GM23338 (cell line): Measurements from ENCODE around the gene ANO7. TPM values are rescaled to one million over a fixed set of nuclear protein-coding genes. Genes with fewer than 3 reads are reported as not detected.

ENCODE experiments used
- ATAC-seq: fragments of 200-7000 bp; cut with Tn5 transposase; 3 replicates; pipeline ENCODE4 v1.9.1; 2020
- DNase-seq: peaks from one replicate; pipeline ENCODE4 v3.0.0-alpha.2; 2015; ENCODE audit warnings: low spot score
- H2AFZ ChIP-seq: fragments of 200-600 bp; sonication (generic); 2 replicates; pipeline ENCODE4 v1.8.0; 2016; ENCODE audit warnings: antibody characterized with exemption, mild to moderate bottlenecking, moderate library complexity
- H3F3A ChIP-seq: fragments of 200-600 bp; sonication (generic); replicated peaks from 2 replicates; pipeline ENCODE4 v1.8.0; 2017; ENCODE audit warnings: antibody characterized with exemption, mixed run types, low read depth
- H3K27ac ChIP-seq: fragments of 200-600 bp; sonication (generic); 2 replicates; pipeline ENCODE4 v1.6.1; 2016; ENCODE audit warnings: low read depth
- H3K27me3 ChIP-seq: fragments of 200-600 bp; sonication (generic); 2 replicates; pipeline ENCODE4 v1.8.0; 2016; ENCODE audit warnings: mild to moderate bottlenecking, mixed run types, moderate library complexity; ENCODE audit not compliant: insufficient read depth
- H3K36me3 ChIP-seq: fragments of 200-600 bp; sonication (generic); 2 replicates; pipeline ENCODE4 v1.8.0; 2016; ENCODE audit warnings: mild to moderate bottlenecking; ENCODE audit not compliant: insufficient read depth
- H3K4me1 ChIP-seq: fragments of 200-600 bp; sonication (generic); 2 replicates; pipeline ENCODE4 v1.8.0; 2016; ENCODE audit warnings: mild to moderate bottlenecking, moderate library complexity; ENCODE audit not compliant: insufficient read depth
- H3K4me2 ChIP-seq: fragments of 200-600 bp; sonication (generic); 2 replicates; pipeline ENCODE4 v1.7.1; 2017; ENCODE audit warnings: mixed run types
- H3K4me3 ChIP-seq: fragments of 200-600 bp; sonication (generic); 2 replicates; pipeline ENCODE4 v1.6.1; 2016; ENCODE audit warnings: mixed run types
- H3K79me2 ChIP-seq: fragments of 200-600 bp; sonication (generic); replicated peaks from 2 replicates; pipeline ENCODE4 v1.8.0; 2017; ENCODE audit warnings: mild to moderate bottlenecking; ENCODE audit not compliant: insufficient read depth
- H3K9me2 ChIP-seq: fragments of 200-600 bp; sonication (generic); 2 replicates; pipeline ENCODE4 v1.8.0; 2017; ENCODE audit not compliant: insufficient read depth
- H4K20me1 ChIP-seq: fragments of 200-600 bp; sonication (generic); replicated peaks from 2 replicates; pipeline ENCODE4 v1.8.0; 2017; ENCODE audit warnings: mild to moderate bottlenecking; ENCODE audit not compliant: insufficient read depth
- H3K27ac Mint-ChIP-seq: 2 replicates; pipeline ENCODE4 v1.8.0; 2020; ENCODE audit warnings: inconsistent platforms, mild to moderate bottlenecking, moderate library complexity, mixed read lengths
- H3K27me3 Mint-ChIP-seq: 3 replicates; pipeline ENCODE4 v1.8.0; 2022; ENCODE audit warnings: low read depth, mild to moderate bottlenecking, moderate library complexity, mixed read lengths, inconsistent platforms; ENCODE audit not compliant: insufficient read depth, poor library complexity
- H3K36me3 Mint-ChIP-seq: 3 replicates; pipeline ENCODE4 v1.8.0; 2021; ENCODE audit warnings: low read depth, mild to moderate bottlenecking, inconsistent platforms, moderate library complexity, mixed read lengths
- H3K4me1 Mint-ChIP-seq: 3 replicates; pipeline ENCODE4 v1.8.0; 2020; ENCODE audit warnings: mild to moderate bottlenecking, inconsistent platforms, mixed read lengths
- H3K4me3 Mint-ChIP-seq: 3 replicates; pipeline ENCODE4 v1.8.0; 2021; ENCODE audit warnings: moderate library complexity, mild to moderate bottlenecking, inconsistent platforms, mixed read lengths
- H3K9me3 Mint-ChIP-seq: 3 replicates; pipeline ENCODE4 v1.8.0; 2020; ENCODE audit warnings: moderate library complexity, mild to moderate bottlenecking, inconsistent platforms, mixed read lengths
- CREB1 ChIP-seq: fragments of 250-450 bp; sonication (Bioruptor Pico); IDR thresholded peaks from 2 replicates; pipeline ENCODE4 v1.5.0; 2020; ENCODE audit warnings: low read depth, mild to moderate bottlenecking, moderate library complexity
- EZH2phosphoT487 ChIP-seq: fragments of 200-600 bp; sonication (generic); IDR thresholded peaks from one replicate; pipeline ENCODE4 v1.8.1; 2018; ENCODE audit warnings: antibody characterized with exemption; ENCODE audit not compliant: unreplicated experiment
- JUNB ChIP-seq: IDR thresholded peaks from one replicate; pipeline ENCODE4 v1.6.1; 2016; ENCODE audit warnings: antibody characterized with exemption; ENCODE audit not compliant: unreplicated experiment
- NANOG ChIP-seq: IDR thresholded peaks from 2 replicates; pipeline ENCODE4 v1.6.1; 2016; ENCODE audit warnings: antibody characterized with exemption, borderline replicate concordance
- ZNF114 ChIP-seq: fragments of 250-450 bp; sonication (Bioruptor Pico); IDR thresholded peaks from 2 replicates; pipeline ENCODE4 v1.5.0; 2020; ENCODE audit warnings: mild to moderate bottlenecking, moderate library complexity
- ZNF331 ChIP-seq: fragments of 250-450 bp; sonication (Bioruptor Pico); IDR thresholded peaks from 2 replicates; pipeline ENCODE4 v1.5.0; 2020; ENCODE audit warnings: low read depth, mild to moderate bottlenecking, moderate library complexity
- polyA plus RNA-seq: library from polyadenylated mRNA; unstranded; fragments of >200 nt; fragmentation: Nextera tagmentation; extraction: Ambion mirVana; gene quantifications from 2 replicates; pipeline ENCODE4 v1.2.1, GENCODE V29; 2016
- total RNA-seq: library from RNA; depleted of rRNA; stranded (reverse); fragments of >200 nt; shearing (Covaris generic); gene quantifications from 2 replicates; pipeline ENCODE4 v1.2.3, GENCODE V29; 2014
- TF ChIP-seq, protein P1 (sequence below): IDR thresholded peaks from 2 replicates; pipeline ENCODE4 v1.6.1; 2016; ENCODE audit warnings: antibody characterized with exemption
- TF ChIP-seq, protein P2 (sequence below): IDR thresholded peaks from one replicate; pipeline ENCODE4 v1.6.1; 2018; ENCODE audit warnings: antibody characterized with exemption; ENCODE audit not compliant: unreplicated experiment
- TF ChIP-seq, protein P3 (sequence below), 2 experiments: fragments of 200-600 bp in 1 of 2; sonication (generic) in 1 of 2; conservative IDR thresholded peaks; 2 replicates each; pipeline versions ENCODE4 v1.5.1 to v1.6.1; 2016 to 2017; ENCODE audit warnings: antibody characterized with exemption in 2 of 2, low read depth in 2 of 2, mild to moderate bottlenecking in 2 of 2, moderate library complexity in 1 of 2

The ANO7 gene
- total and polyA plus RNA-seq, 2 experiments from 2014 or later = 3.6 to 5.1 TPM

DNA sequence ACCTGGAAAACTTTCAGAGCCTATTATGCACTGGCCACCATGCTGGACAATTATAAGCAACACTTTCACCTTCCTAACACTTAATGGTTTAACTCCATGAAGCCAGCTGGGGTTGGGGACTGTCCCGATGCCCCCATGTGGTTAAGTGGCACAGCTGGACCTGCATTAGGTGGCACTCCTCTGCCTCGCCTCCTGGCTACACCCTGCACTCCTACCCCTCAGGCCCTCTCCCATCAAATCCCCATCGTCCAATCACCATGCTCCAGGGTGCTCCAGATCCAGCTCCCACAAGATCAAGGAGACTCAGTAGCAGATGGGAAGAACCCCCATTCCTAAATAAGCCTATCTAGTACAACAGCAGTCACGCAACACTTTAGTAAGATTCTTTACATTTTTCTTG is 73.2 kb downstream of the ANO7 start:
- H4K20me1 ChIP-seq = peaks cover 35% of the 10 kb centered on the region
- peaks cover 42% of the 10 kb centered on the region for H3K36me3 ChIP-seq
- no peaks in the 10 kb centered on the region for H3K27me3 ChIP-seq
- TF ChIP-seq, protein P1, sequence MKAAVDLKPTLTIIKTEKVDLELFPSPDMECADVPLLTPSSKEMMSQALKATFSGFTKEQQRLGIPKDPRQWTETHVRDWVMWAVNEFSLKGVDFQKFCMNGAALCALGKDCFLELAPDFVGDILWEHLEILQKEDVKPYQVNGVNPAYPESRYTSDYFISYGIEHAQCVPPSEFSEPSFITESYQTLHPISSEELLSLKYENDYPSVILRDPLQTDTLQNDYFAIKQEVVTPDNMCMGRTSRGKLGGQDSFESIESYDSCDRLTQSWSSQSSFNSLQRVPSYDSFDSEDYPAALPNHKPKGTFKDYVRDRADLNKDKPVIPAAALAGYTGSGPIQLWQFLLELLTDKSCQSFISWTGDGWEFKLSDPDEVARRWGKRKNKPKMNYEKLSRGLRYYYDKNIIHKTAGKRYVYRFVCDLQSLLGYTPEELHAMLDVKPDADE = no peak
- TF ChIP-seq, protein P2, sequence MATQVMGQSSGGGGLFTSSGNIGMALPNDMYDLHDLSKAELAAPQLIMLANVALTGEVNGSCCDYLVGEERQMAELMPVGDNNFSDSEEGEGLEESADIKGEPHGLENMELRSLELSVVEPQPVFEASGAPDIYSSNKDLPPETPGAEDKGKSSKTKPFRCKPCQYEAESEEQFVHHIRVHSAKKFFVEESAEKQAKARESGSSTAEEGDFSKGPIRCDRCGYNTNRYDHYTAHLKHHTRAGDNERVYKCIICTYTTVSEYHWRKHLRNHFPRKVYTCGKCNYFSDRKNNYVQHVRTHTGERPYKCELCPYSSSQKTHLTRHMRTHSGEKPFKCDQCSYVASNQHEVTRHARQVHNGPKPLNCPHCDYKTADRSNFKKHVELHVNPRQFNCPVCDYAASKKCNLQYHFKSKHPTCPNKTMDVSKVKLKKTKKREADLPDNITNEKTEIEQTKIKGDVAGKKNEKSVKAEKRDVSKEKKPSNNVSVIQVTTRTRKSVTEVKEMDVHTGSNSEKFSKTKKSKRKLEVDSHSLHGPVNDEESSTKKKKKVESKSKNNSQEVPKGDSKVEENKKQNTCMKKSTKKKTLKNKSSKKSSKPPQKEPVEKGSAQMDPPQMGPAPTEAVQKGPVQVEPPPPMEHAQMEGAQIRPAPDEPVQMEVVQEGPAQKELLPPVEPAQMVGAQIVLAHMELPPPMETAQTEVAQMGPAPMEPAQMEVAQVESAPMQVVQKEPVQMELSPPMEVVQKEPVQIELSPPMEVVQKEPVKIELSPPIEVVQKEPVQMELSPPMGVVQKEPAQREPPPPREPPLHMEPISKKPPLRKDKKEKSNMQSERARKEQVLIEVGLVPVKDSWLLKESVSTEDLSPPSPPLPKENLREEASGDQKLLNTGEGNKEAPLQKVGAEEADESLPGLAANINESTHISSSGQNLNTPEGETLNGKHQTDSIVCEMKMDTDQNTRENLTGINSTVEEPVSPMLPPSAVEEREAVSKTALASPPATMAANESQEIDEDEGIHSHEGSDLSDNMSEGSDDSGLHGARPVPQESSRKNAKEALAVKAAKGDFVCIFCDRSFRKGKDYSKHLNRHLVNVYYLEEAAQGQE = no peak
- TF ChIP-seq CREB1 (CRISPR knock-in tag) = no peak
- no peak for TF ChIP-seq NANOG
- TF ChIP-seq ZNF331 (CRISPR knock-in tag) = no peak
- no peak for TF ChIP-seq EZH2phosphoT487
- no peaks in the 10 kb centered on the region for H3K9me2 ChIP-seq
- DNase-seq (no peak), ATAC-seq (no peak)
- no peak overlapping the region for H2AFZ ChIP-seq
- Mint-ChIP-seq H3K27ac (no peak overlapping the region), H3K27me3 (peaks cover 5% of the 10 kb centered on the region), H3K36me3 (peaks cover 82% of the 10 kb centered on the region), H3K4me3 (no peak overlapping the region), H3K4me1 (peaks cover 7% of the 10 kb centered on the region; the same call in 2 of the 3 replicates), H3K9me3 (no peaks in the 10 kb centered on the region)
- no peak overlapping the region for H3K4me3 ChIP-seq
- peaks cover 36% of the 10 kb centered on the region for H3K79me2 ChIP-seq
- H3K4me1 ChIP-seq = no peaks in the 10 kb centered on the region
- no peak overlapping the region for H3K4me2 ChIP-seq
- H3K27ac ChIP-seq = no peak overlapping the region
- no peaks in the 10 kb centered on the region for H3F3A ChIP-seq

DNA sequence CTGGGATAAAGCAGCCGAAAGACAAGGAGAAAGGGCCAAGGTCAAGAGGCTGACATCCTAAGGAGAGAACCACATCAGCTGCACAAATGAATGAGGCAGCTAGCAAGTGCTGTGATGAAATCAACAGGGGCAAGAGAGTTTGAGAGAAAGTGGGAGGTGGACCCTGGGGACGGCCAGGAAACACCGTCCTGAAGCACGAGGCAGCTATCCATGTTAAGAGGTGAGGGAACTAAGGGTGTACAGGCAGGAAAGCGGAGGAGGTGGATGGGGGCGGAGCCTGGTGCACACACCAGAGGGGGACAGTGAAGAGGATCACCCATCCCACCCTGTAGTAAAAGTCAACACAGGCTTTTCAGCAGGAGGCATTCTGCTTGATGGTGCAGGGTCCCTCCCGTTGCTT is 74.6 kb downstream of the ANO7 start:
- Histone ChIP-seq H3K36me3 (peaks cover 32% of the 10 kb centered on the region), H3F3A (0 out of 2 replicates have a peak, but pooled peaks cover 2% of the 10 kb centered on the region), H3K4me3 (no peak overlapping the region), H3K79me2 (peaks cover 43% of the 10 kb centered on the region), H3K4me2 (no peak overlapping the region), H4K20me1 (peaks cover 42% of the 10 kb centered on the region), H3K4me1 (no peaks in the 10 kb centered on the region), H2AFZ (no peak overlapping the region), H3K27ac (no peak overlapping the region), H3K9me2 (no peaks in the 10 kb centered on the region), H3K27me3 (no peaks in the 10 kb centered on the region)
- ATAC-seq = no peak
- Mint-ChIP-seq H3K9me3 (no peaks in the 10 kb centered on the region), H3K36me3 (peaks cover 80% of the 10 kb centered on the region), H3K4me1 (peaks cover 17% of the 10 kb centered on the region), H3K4me3 (no peak overlapping the region), H3K27ac (no peak overlapping the region), H3K27me3 (peaks cover 5% of the 10 kb centered on the region)
- TF ChIP-seq, protein P3, sequence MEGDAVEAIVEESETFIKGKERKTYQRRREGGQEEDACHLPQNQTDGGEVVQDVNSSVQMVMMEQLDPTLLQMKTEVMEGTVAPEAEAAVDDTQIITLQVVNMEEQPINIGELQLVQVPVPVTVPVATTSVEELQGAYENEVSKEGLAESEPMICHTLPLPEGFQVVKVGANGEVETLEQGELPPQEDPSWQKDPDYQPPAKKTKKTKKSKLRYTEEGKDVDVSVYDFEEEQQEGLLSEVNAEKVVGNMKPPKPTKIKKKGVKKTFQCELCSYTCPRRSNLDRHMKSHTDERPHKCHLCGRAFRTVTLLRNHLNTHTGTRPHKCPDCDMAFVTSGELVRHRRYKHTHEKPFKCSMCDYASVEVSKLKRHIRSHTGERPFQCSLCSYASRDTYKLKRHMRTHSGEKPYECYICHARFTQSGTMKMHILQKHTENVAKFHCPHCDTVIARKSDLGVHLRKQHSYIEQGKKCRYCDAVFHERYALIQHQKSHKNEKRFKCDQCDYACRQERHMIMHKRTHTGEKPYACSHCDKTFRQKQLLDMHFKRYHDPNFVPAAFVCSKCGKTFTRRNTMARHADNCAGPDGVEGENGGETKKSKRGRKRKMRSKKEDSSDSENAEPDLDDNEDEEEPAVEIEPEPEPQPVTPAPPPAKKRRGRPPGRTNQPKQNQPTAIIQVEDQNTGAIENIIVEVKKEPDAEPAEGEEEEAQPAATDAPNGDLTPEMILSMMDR (conservative IDR thresholded peaks at IDR 0.05; ENCODE audit: low read depth in 2 of 2) = no peak
- TF ChIP-seq ZNF331 (CRISPR knock-in tag) (no peak), JUNB (no peak), ZNF114 (CRISPR knock-in tag) (no peak), CREB1 (CRISPR knock-in tag) (no peak)
- no peak for DNase-seq
